Hepatocyte (in vitro differentiated cells): ENCODE data around the gene MT1F. TPM values are rescaled to one million over a fixed set of nuclear protein-coding genes. Genes with fewer than 3 reads are reported as not detected.
"Not testable (repeated sequence)": the region's sequence is repeated elsewhere in the genome, so short reads cannot be mapped to it uniquely, and the experiment has no call there.

Source experiments
- DNase-seq: peaks from one replicate; pipeline ENCODE4 v3.0.0-alpha.2; 2016; ENCODE audit warnings: low spot score
- H2AFZ ChIP-seq: fragments of 200-600 bp; sonication (generic); 2 replicates; pipeline ENCODE4 v1.6.0; 2016; ENCODE audit warnings: antibody characterized with exemption, mild to moderate bottlenecking
- H3K27ac ChIP-seq: fragments of 200-600 bp; sonication (generic); 2 replicates; pipeline ENCODE4 v1.5.1; 2016; ENCODE audit warnings: mild to moderate bottlenecking
- H3K27me3 ChIP-seq: fragments of 200-600 bp; sonication (generic); 2 replicates; pipeline ENCODE4 v1.6.1; 2016
- H3K36me3 ChIP-seq: fragments of 200-600 bp; sonication (generic); replicated peaks from 2 replicates; pipeline ENCODE4 v1.5.1; 2016; ENCODE audit warnings: low read depth; ENCODE audit not compliant: insufficient read depth
- H3K4me1 ChIP-seq: fragments of 200-600 bp; sonication (generic); 2 replicates; pipeline ENCODE4 v1.5.1; 2016; ENCODE audit warnings: mild to moderate bottlenecking, moderate library complexity; ENCODE audit not compliant: insufficient read depth
- H3K4me2 ChIP-seq: fragments of 200-600 bp; sonication (generic); 2 replicates; pipeline ENCODE4 v1.6.0; 2016
- H3K4me3 ChIP-seq: fragments of 200-600 bp; sonication (generic); 2 replicates; pipeline ENCODE4 v1.5.1; 2016; ENCODE audit warnings: mild to moderate bottlenecking
- H3K79me2 ChIP-seq: fragments of 200-600 bp; sonication (generic); 2 replicates; pipeline ENCODE4 v1.6.0; 2017; ENCODE audit warnings: mild to moderate bottlenecking
- H3K9me2 ChIP-seq: fragments of 200-600 bp; sonication (generic); replicated peaks from 2 replicates; pipeline ENCODE4 v1.6.0; 2017; ENCODE audit warnings: mild to moderate bottlenecking; ENCODE audit not compliant: insufficient read depth
- H3K9me3 ChIP-seq: fragments of 200-600 bp; sonication (generic); 2 replicates; pipeline ENCODE4 v1.5.1; 2016; ENCODE audit warnings: low read depth, mild to moderate bottlenecking
- H4K20me1 ChIP-seq: fragments of 200-600 bp; sonication (generic); 2 replicates; pipeline ENCODE4 v1.6.0; 2016; ENCODE audit warnings: mild to moderate bottlenecking; ENCODE audit not compliant: insufficient read depth, poor library complexity, severe bottlenecking
- EZH2 ChIP-seq: fragments of 200-600 bp; sonication (generic); IDR thresholded peaks from 2 replicates; pipeline ENCODE4 v1.6.1; 2016; ENCODE audit warnings: antibody characterized with exemption, mild to moderate bottlenecking, borderline replicate concordance
- EZH2phosphoT487 ChIP-seq: fragments of 200-600 bp; sonication (generic); IDR thresholded peaks from one replicate; pipeline ENCODE4 v1.6.1; 2018; ENCODE audit warnings: antibody characterized with exemption, mild to moderate bottlenecking, low read depth, moderate library complexity; ENCODE audit not compliant: unreplicated experiment, severe bottlenecking
- WGBS: methylation state at CpG from one replicate; pipeline ENCODE4 v1.1.6; 2016; ENCODE audit warnings: low lambda C conversion rate; ENCODE audit errors: missing lambda C conversion rate; 5-methylcytosine and 5-hydroxymethylcytosine counted together
- polyA plus RNA-seq: library from polyadenylated mRNA; unstranded; fragments of >200 nt; fragmentation: Nextera tagmentation; extraction: Ambion mirVana; gene quantifications from 2 replicates; pipeline ENCODE4 v1.2.1, GENCODE V29; 2016
- total RNA-seq: library from RNA; depleted of rRNA; stranded (reverse); fragments of >200 nt; gene quantifications from 2 replicates; pipeline ENCODE4 v1.2.3, GENCODE V29; 2014
- TF ChIP-seq, protein P1 (sequence below): fragments of 200-600 bp; sonication (generic); IDR thresholded peaks from 2 replicates; pipeline ENCODE4 v1.5.1; 2016; ENCODE audit warnings: antibody characterized with exemption, mild to moderate bottlenecking; ENCODE audit not compliant: poor library complexity

MT1F gene
- total and polyA plus RNA-seq, 2 experiments from 2014 or later: 7.1 to 11.8 TPM

DNA sequence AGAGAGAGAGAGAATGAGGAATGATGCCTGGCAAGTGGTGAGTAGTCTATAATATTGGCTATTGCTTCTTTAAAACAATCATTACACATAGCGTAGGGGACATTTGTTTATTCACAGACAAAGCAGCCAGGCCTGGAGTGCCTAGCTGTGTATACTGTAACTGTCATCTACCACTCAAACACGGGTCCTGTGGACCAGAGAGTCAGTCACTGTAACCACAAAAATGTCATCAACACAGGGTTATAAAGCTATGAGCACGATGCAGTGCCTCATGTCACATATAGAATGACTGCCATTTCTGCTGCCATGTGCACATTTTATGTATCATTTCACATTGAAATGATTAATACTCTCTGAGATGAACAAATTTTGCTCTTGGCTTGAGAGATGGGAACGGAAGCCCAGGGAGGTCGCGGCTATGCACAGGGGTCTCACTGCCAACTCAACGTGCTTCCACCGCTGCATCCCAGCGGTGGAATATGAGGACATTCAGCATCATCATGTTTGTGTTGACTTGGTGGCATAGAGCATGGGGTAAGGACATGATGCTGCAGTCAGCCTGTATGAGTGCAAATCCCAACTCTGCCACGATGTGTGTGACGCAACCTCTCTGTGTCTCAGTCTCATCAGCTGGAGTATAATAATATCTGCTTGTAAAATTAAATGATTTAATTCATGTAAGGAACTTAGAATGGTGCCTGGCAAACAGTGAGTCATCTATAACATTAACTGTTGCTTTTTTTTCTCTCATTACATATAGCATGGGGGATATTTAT lies 15.2 kb downstream of the MT1F start:
- Histone ChIP-seq H3K79me2 (no peaks in the 10 kb centered on the region), H3K36me3 (no peaks in the 10 kb centered on the region), H3K4me3 (no peak overlapping the region), H3K4me1 (no peaks in the 10 kb centered on the region), H3K9me2 (no peaks in the 10 kb centered on the region), H4K20me1 (no peaks in the 10 kb centered on the region), H3K4me2 (no peak overlapping the region), H3K9me3 (no peaks in the 10 kb centered on the region), H3K27me3 (peaks cover 96% of the 10 kb centered on the region), H3K27ac (no peak overlapping the region), H2AFZ (no peak overlapping the region)
- WGBS: 86% methylated on average over 11 of the region's 11 CpGs
- DNase-seq: no peak
- no peak for TF ChIP-seq EZH2
- TF ChIP-seq, protein P1, sequence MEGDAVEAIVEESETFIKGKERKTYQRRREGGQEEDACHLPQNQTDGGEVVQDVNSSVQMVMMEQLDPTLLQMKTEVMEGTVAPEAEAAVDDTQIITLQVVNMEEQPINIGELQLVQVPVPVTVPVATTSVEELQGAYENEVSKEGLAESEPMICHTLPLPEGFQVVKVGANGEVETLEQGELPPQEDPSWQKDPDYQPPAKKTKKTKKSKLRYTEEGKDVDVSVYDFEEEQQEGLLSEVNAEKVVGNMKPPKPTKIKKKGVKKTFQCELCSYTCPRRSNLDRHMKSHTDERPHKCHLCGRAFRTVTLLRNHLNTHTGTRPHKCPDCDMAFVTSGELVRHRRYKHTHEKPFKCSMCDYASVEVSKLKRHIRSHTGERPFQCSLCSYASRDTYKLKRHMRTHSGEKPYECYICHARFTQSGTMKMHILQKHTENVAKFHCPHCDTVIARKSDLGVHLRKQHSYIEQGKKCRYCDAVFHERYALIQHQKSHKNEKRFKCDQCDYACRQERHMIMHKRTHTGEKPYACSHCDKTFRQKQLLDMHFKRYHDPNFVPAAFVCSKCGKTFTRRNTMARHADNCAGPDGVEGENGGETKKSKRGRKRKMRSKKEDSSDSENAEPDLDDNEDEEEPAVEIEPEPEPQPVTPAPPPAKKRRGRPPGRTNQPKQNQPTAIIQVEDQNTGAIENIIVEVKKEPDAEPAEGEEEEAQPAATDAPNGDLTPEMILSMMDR: no peak
- TF ChIP-seq EZH2phosphoT487: no peak

DNA sequence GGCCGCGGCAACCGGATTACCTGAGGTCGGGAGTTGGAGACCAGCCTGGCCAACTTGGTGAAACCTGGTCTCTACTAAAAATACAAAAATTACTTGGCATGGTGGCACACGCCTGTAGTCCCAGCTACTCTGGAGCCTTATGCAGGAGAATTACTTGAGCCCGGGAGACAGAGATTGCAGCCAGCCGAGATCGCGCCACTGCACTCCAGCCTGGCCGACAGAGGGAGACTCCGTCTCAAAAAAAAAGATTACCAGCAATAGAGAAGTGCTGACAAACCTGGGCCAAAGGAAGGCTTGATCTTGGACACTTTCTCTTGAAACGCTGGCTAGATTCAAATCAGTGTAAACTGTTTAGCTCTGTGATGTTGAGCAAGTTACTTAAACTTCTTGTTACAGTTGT lies 16.2 kb downstream of the MT1F start:
- H3K27ac ChIP-seq: no peak overlapping the region
- 38% methylated on average over 12 of the region's 12 CpGs for WGBS
- H3K9me3 ChIP-seq: no peaks in the 10 kb centered on the region
- no peaks in the 10 kb centered on the region for H3K36me3 ChIP-seq
- TF ChIP-seq, protein P1: peak; percentile 53
- TF ChIP-seq EZH2 (no peak), EZH2phosphoT487 (no peak)
- H3K4me3 ChIP-seq: no peak overlapping the region
- H3K4me1 ChIP-seq: no peaks in the 10 kb centered on the region
- no peaks in the 10 kb centered on the region for H3K9me2 ChIP-seq
- H4K20me1 ChIP-seq: no peaks in the 10 kb centered on the region
- no peak overlapping the region for H2AFZ ChIP-seq
- H3K4me2 ChIP-seq: no peak overlapping the region
- no peaks in the 10 kb centered on the region for H3K79me2 ChIP-seq
- peaks cover 88% of the 10 kb centered on the region for H3K27me3 ChIP-seq
- DNase-seq: no peak

DNA sequence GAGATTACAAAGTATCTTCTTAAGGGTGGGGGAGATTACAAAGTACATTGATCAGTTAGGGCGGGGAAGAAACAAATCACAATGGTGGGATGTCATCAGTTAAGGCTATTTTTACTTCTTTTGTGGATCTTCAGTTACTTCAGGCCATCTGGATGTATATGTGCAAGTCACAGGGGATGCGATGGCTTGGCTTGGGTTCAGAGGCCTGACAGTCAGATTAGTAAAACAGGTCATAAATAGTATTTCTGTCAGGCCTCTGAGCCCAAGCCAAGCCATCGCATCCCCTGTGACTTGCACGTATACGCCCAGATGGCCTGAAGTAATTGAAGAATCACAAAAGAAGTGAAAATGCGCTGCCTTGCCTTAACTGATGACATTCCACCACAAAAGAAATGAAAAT lies 16.8 kb downstream of the MT1F start:
- H4K20me1 ChIP-seq: not testable (repeated sequence)
- H3K27me3 ChIP-seq: peaks cover 82% of the 10 kb centered on the region

DNA sequence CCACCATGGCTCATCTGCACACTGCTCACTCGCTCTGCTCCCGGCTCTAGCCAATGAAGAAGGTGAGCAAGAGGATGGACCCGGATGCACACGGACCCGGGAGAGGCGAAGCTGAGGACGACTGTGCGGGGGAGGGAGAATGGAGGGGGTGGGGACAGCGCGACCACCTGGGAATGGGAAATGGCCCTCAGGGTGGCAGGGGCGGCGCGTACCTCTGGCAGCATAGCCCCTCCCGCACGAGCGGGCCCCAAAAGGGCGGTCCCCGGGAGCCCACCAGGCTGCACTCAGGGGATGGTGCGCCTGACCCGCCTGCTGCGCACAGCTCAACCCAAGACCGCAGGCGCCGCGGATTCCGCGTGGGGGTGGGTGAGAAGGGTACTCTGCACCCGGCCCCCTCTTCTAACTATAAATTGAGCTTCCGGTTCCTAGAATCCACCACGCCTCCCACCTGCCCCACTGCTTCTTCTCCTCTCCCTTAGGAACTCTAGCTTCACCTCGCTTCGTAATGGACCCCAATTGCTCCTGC lies 18.0 kb downstream of the MT1F start:
- no peak for DNase-seq
- Histone ChIP-seq H3K9me2 (no peaks in the 10 kb centered on the region), H3K4me1 (no peaks in the 10 kb centered on the region), H3K4me3 (no peak overlapping the region), H3K36me3 (no peaks in the 10 kb centered on the region), H3K9me3 (no peaks in the 10 kb centered on the region), H3K79me2 (no peaks in the 10 kb centered on the region), H3K27me3 (peaks cover 70% of the 10 kb centered on the region), H3K4me2 (peak overlapping the region; percentile 68), H2AFZ (no peak overlapping the region), H4K20me1 (no peaks in the 10 kb centered on the region), H3K27ac (no peak overlapping the region)
- 4% methylated on average over 27 of the region's 32 CpGs for whole genome bisulfite sequencing
- TF ChIP-seq EZH2 (no peak), EZH2phosphoT487 (no peak)
- TF ChIP-seq, protein P1: no peak

More for the DNA sequence above, 16.8 kb downstream of the MT1F start:
- not testable (repeated sequence) for H3K4me3 ChIP-seq, H3K79me2 ChIP-seq, DNase-seq, H3K27ac ChIP-seq, H3K9me3 ChIP-seq, H3K4me2 ChIP-seq, H3K36me3 ChIP-seq, H2AFZ ChIP-seq, H3K4me1 ChIP-seq, H3K9me2 ChIP-seq
- WGBS: 76% methylated on average over 6 of the region's 6 CpGs
